Stimulated activated CD4-positive, alpha-beta T cell treated with anti-CD3 and anti-CD28 coated beads, Interleukin-4, amount 100 ng/mL, for 4 hours (primary cell): ENCODE data around the gene GBX1.

Experiments
- DNase-seq, 2 experiments: peaks; one replicate each; pipeline ENCODE4 v3.0.0-alpha.2; 2020

GBX1 gene

DNA sequence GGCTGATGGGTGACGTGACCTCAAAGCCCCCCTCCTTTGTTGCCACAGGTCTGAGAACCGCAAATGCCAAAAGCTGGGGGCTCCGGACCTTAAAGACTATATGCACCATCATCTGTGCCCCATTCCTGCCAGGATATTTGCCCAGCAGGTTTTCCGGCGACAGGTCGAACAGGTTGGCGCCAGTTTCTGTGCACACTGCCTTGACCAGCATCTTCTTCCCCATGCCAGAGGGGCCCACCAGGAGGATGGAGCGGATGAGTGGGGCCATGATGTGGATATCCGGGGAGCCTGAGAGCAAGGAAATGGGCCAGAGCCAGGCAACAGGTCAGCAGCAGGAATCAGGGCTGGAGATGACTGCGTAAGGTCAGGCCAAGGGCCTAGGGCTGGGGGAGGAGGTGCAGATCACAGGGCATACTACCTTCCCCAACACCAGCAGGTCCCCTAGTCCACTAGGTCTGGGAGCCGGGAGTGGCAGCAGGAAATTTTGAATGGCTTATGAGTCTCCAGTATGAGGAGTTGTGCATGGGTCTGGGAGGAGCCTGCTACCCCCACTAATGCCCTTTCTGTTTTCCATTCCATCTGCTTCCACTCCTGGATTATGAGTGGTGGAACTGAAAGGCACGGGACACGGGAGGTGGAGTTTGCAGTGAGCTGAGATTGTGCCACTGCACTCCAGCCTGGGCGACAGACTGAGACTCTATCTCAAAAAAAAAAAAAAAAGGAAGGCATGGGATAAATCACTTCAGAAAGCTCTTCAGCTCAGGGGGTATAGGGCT is 25.9 kb upstream of the GBX1 start:
- no peak for DNase-seq

GRCh38 chr7:151192002-151192539 is 24.6 kb upstream of the GBX1 start:
- no peak for DNase-seq

DNA sequence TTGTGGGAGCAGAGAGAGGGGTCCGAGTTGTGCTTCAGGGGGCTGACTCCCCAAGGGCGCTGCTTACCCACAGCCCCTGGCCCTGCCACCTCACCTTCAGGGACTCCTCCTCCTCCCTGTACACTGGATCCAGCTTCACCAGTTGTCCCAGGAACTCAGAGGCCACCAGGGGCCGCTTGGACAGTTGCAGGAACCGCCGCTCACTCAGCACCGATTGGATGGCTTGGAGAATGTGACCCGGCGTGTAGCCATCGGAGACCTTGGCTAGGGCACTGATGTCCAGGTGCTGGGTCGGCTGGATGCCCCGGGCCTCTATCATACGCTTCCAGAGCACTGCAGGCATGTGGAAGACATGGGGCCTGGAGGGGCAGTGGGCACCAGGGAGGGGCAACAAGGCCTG is 24.1 kb upstream of the GBX1 start:
- DNase-seq, result no peak

GRCh38 chr7:151189038-151189437 is 21.5 kb upstream of the GBX1 start:
- DNase-seq, result no peak

GRCh38 chr7:151188252-151188542 is 20.7 kb upstream of the GBX1 start:
- no peak for DNase-seq

DNA sequence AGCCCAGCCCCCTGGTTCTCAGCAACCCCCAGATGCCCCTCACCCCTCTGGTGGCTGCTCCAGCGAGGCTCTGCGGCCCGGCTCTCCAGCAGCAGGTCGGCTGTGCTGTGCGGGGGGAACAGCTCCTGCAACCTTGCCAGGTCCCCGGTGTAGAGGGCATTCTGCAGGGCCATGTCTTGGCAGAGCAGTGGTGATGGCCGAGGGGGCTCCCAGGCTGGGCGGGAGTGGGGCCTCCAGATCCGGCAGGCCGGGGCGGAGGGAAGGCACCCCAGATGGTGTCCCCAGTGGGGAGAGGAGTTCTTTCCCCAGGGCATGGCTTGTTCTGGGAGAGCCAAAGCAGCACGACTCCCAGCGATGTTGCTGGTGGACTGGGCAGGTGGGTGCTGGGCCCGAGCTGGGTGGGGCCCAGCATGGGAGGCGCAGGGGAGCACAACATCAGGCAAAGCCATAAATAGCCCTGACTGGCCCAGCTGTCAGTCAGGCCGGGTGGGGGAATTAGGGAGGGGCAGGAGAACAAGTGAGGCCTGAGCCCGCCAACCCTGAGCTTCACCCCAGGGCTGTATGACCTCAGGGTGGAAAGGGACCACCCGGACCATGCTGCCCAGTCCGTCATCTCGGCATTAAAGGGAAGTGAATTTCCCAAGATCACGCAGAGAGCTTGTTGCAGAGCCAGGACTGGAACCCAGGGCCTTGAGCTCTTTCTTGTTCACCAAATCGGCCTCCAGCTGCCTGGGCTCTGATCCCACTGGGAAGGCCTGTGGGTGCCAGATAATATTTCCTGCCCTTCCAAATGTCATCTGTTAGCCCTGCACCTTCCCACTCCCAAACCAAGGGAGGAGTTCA is 20.1 kb upstream of the GBX1 start:
- DNase-seq, result no peak

DNA sequence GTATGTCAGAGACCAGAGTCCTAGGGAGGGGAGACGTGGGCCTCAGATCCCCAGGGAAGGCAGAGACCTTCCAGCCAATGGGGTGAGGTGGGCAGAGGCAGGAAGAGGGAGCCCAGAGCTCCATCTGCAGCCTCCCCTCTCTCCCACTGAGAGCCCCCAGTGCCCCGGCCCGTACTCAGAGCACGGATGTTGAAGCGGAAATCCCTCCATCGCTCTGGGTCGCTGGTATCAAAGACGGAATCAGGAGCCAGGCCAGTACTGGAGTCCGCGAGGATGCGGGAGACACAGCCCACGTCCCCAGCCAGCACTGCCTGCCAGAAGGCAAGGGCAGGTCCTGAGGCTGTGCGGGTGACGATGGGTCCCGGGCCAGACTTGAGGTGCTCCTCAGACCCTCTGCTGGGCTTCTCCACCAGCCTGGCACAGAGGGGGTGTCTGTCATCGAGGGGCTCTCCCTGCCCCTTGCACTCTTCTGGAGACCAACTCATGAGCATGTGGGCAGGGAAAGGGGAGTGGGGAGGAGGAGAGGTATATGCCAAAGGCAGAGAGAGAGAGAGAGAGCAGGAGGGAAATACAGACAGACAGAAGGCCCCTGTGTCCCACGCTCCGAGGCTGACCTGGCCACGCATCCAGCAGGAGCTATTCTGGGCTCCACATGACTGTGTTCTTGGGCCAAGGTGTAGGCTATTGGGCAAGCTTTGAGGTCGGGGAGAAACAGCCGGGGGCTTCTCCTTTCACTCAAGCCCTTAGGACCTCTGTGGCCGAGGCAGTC is 19.3 kb upstream of the GBX1 start, which contains the start of gene ASB10:
ASB10 (minus strand) TSS at position 611 of the 769 bp plus-strand sequence; CDS start at position 491, 120 bp downstream.
- no peak for DNase-seq

DNA sequence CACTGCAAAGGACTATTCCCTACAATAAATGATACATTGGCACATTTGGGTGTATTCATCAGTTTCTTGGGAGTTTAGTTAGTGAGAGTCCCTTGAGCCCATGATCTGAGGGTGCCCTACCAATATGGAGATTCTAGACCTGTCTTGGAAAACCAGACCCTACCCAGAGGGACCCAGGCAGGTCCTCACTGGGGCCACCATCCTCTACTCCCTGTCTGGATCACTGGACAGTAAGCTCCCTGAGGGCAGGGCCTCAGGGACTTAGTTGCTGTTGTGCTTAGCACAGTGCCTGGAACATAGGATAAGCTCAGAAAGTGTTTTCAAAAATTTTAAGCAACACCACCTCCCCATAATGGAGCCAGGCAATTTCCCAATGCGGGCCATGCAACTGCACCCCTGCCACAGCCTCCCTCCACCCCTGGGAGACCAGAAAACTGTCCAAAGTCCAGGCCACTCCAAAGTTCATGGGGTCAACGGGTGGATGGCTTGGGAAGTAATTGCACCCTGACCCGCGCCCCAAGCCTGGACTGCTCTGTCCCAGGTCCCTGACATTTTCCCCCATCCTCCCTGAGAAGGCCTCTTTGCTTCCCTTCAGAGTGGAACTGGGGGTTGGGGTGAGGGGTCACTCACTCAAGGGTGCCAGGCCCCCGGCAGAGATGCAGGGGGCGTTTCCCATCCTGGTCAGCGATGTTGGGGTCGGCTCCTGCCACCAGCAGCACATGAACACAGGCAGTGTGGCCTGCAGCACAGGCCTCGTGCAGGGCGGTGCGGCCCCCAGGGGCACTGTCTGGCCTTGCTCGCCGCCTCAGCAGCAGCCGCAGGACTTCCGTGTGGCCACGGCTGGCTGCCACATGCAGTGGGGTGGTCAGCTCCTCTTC is 18.5 kb upstream of the GBX1 start:
- DNase-seq, result no peak

GRCh38 chr7:151181011-151181431 is 13.5 kb upstream of the GBX1 start:
- DNase-seq, result no peak

GRCh38 chr7:151179946-151180345 is 12.5 kb upstream of the GBX1 start:
- no peak for DNase-seq

DNA sequence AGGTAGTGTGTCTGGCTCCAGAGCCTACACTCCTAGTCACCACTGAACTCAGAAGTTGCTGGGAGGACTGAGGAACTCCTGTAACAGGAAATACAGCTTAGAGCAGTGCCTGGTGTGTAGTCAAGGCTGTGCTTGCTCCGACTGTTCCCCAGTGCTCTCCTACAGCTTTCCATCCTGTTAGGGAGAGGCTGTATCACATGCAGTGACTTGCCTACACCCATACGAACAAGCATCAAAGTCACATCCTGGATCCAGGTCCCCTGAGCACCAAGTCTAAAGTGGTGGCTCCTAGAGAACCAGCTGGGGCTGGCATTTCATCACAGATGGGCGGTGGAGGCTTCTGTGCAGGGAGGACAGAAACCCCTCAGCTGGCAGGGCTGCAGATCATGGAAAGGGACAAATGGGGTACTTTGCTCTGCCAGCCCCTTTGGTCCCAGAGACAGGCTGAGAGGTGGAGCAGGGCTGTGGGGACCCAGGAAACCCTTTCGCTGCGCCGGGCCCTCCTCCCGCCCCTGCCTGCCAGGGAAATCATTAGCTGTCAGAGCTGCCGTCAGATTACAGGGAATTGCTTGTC is 11.9 kb upstream of the GBX1 start:
- no peak for DNase-seq

DNA sequence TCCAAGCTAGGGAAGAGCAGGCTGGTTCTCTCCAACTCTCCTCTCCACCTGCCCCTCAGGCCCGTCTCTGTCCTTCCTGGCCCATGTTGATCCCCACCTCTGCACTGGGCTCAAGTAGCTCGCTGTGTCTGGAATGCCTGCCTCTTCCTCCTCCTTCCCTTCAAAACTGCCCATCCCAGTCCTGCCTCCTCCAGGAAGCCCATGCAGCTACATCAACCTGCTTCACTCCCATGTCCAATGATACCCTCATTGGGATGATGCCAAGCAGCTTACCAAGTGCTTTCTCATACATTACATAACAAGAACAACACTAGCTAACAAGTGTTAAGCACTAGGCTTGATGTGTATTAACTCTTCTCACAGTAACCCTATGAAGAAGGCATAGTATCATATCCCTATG is 11.3 kb upstream of the GBX1 start:
- no peak for DNase-seq

DNA sequence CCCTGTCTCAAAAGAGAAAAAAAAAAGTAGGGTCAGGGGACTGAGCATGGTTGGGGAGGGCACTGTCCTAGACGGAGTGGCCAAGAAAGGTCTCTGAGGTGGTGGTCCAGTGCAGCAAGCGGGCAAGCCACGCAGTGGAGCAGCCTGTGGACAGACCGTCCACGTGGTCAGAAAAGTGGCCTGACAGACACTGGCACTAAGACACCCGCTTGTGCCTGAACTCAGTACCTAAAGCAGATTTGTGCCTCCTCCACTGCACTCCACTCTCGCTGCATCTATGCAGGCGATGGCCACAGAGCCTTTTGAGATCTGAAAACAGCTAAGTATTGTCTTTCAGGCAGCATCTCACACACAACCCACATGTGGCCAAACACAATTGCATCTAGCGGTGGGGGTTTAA is 10.7 kb upstream of the GBX1 start:
- no peak for DNase-seq

DNA sequence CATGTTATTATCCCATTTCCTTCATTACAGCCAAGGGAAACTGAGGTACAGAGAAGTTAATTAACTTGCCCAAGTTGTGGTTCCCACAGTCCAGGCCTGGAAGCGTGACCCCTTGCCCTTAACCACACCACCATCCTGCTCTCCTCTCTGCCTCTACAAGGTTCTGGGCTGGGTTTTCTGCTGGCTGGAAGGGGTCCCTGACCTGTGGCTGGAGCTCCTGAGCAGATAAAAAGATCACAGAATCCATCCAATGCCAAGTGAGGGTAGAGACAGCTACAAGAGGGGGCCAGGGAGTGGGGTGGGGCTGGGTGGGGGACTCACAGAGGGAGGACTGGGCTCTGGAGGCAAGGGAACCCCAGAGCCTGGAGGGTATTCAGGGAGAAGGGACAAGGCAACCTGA is 9.8 kb upstream of the GBX1 start:
- DNase-seq, result no peak

GRCh38 chr7:151176401-151176800 is 8.9 kb upstream of the GBX1 start:
- DNase-seq, result no peak

GRCh38 chr7:151175793-151176311 is 8.4 kb upstream of the GBX1 start:
- DNase-seq, result no peak

DNA sequence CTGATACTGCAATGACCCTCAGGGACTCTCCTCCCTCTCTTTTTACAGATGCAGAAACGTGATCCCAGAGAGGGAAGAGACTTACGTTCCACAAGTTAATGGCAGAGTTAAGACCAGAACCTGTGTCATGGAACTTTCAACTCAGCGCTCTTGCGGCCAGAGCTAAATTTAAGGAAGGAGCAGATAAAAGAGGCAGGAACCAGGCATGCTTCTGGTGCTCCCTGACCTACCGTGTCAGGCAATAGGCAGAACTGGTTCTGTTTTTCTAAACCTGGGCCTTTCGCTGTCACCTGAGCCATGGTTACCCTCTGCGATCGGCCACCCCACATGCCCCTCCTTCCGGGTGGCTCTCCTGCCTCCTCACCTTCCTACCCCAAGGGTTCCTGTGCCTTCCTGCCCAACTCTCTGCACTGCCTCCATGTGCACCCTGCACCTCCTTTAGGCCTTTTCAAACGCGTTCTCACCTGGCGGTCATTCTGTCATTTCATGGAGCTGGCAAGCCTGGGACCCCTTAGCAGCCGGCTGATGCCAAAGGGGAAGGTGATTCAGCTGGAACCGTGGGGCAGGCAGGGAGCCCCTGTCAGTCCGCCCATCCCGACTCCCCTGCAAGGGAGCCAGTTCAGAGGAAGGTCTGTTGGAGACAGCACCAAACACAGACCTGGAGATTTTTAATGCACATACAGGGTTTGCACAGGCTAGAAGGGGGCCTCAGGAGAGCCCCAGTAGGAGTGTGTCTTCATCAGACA is 7.7 kb upstream of the GBX1 start:
- no peak for DNase-seq

DNA sequence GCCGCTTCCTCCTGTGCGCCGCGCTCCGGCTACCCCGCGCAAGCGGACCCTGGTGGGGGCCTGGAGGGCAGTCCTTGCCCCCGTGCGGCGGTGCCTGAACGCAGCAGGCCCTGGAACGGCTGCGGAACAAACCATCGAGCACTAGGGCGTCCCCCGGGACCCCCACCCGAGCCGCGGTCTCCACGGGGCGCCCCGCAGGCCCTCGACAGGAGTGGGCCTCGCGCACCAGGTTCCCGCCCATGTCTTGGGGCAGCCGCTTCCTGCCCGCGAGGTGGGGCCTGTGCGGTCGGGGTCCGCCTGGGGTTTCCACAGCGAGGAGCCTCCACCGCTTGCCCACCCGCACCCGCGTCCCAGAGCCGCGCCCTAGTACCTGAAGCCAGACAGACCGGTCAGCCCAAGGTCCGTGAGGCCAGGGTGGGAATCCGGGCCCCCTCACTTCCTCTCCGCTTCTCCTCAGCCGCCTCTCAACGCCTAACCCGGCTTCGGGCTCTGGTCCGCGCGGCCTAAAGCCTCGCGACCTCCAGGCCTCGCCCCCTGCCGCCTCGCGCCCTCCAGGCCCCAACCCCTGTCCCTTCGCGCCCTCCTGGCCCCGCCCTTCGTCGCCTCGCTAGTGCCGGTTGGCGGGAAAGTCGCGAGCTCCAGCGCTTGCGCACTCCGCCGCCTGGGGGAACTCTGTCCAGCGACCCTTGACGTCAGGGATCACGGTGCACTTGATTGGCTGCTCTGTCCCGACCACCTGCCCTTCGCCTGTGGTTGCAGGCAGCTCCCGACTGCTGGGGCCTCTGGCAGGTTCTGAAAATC is 7.0 kb upstream of the GBX1 start:
- peak in 1 of 2 experiments; percentile 31 for DNase-seq

DNA sequence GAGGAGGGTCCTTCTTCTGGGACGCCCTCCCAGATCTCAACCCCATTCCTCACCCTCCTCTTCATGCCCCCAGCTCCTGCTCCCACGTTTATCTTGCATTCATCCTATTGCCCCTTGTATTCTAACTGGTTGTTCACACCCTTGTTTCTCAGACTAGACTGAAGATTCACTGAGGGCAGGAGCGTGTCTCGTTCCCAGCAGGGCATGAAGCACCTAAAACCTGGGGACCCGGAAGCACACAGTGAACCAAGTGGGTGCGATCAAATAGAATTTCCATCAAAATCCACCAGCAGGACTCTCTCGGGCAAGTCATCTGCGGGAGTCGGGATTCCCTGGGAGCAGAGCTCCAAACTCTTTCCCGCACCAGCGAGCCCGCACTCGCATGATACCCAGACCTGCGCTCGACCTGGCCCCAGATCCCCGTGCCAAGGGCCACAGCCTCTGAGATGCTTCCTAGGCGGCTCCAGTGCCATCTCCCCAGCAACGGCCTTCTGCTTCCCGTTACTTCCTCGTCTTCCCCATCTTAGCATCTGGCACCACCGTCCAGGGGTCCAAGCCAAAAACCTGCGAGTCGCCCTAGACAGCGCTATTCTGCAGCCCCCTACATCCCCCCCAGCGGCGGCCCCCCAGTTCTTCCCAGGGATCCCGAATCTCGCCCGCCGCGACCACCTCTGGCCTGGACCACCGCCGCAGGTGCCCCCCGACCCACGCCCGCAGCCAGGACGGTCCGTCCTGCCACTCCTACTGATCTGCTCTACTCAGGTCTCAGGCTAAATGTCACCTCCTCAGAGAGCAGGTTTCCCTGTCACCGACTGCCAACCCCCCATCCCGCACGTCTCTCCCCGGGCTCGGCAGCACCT is 6.1 kb upstream of the GBX1 start:
- DNase-seq, result no peak
